ENCODE data around the gene TFB1M. TPM values are rescaled to one million over a fixed set of nuclear protein-coding genes. Genes with fewer than 3 reads are reported as not detected.

TFB1M gene
- total and polyA plus RNA-seq, 4 donors = 13.6 to 20.8 (median 18.7) TPM

DNA sequence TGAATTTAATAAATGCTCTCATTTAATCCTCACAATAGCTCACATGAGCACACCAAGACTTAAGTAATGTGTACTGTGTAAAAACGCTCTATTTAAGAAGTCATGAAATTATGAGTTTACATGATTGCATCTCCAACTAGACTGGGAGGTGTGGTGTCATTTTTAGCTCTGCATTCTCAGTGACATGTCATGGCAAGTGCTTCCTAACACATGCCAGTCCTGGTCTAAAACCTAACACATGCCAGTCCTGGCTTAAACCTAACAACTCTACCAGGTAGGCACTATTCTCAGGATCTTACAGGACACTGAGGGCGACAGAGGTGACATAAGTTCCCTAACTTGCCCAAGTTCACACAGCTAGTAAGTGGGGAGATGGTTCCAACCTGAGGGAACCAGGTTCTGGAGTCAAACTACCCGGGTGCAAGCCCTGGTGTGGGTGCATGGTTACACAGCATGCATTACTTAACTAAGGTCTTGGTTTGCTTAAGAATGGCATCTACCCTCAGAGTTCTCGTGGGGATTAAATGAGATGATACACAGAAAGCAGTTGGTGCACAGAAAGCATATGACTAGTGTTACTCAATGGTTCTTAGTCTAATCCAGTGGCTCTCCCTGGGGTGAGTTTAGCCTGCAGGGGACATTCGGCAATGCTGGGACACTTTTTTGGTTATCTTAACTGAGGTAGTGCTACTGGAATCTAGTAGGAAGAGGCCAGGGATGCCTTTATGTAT, 35.8 kb downstream of the TFB1M start:
- 95% methylated on average over 3 of the region's 5 CpGs for WGBS (ENCODE audit: insufficient coverage)
- Histone ChIP-seq H3K4me1 (ENCODE audit: control insufficient read depth, insufficient read depth, low read length) (peaks cover 6% of the 10 kb centered on the region), H3K36me3 (ENCODE audit: control insufficient read depth, insufficient read depth, low read length) (peaks cover 3% of the 10 kb centered on the region), H3K27ac (ENCODE audit: low read depth, low read length) (no peak overlapping the region), H3K9me3 (ENCODE audit: control insufficient read depth, insufficient read depth, low read length) (no peaks in the 10 kb centered on the region), H3K4me3 (ENCODE audit: low read depth, low read length) (no peak overlapping the region), H3K27me3 (ENCODE audit: control insufficient read depth, insufficient read depth, low read length) (no peaks in the 10 kb centered on the region)
- no peak for DNase-seq (ENCODE audit: low read depth in 4 of 6, low spot score in 6 of 6)

- Histone ChIP-seq H3K27ac (ENCODE audit: low read depth, low read length) (no peak overlapping the region), H3K27me3 (ENCODE audit: control insufficient read depth, insufficient read depth, low read length) (no peaks in the 10 kb centered on the region), H3K36me3 (ENCODE audit: control insufficient read depth, insufficient read depth, low read length) (peaks cover 3% of the 10 kb centered on the region), H3K4me1 (ENCODE audit: control insufficient read depth, insufficient read depth, low read length) (peaks cover 7% of the 10 kb centered on the region), H3K9me3 (ENCODE audit: control insufficient read depth, insufficient read depth, low read length) (no peaks in the 10 kb centered on the region), H3K4me3 (ENCODE audit: low read depth, low read length) (no peak overlapping the region)
- no peak for DNase-seq (ENCODE audit: low read depth in 4 of 6, low spot score in 6 of 6)
Measured at GRCh38 chr6:155276638-155277037, 37.6 kb downstream of the TFB1M start.

- Histone ChIP-seq H3K4me1 (ENCODE audit: control insufficient read depth, insufficient read depth, low read length) (peaks cover 7% of the 10 kb centered on the region), H3K4me3 (ENCODE audit: low read depth, low read length) (no peak overlapping the region), H3K27ac (ENCODE audit: low read depth, low read length) (peak overlapping the region; percentile 25), H3K36me3 (ENCODE audit: control insufficient read depth, insufficient read depth, low read length) (peaks cover 3% of the 10 kb centered on the region), H3K9me3 (ENCODE audit: control insufficient read depth, insufficient read depth, low read length) (no peaks in the 10 kb centered on the region), H3K27me3 (ENCODE audit: control insufficient read depth, insufficient read depth, low read length) (no peaks in the 10 kb centered on the region)
- 71% methylated on average over 5 of the region's 10 CpGs for whole genome bisulfite sequencing (ENCODE audit: insufficient coverage)
- no peak for DNase-seq (ENCODE audit: low read depth in 4 of 6, low spot score in 6 of 6)
Measured at GRCh38 chr6:155275808-155276480, 38.3 kb downstream of the TFB1M start.

- DNase-seq (ENCODE audit: low read depth in 4 of 6, low spot score in 6 of 6) = no peak
- H3K36me3 ChIP-seq (ENCODE audit: control insufficient read depth, insufficient read depth, low read length) = no peaks in the 10 kb centered on the region
- no peak overlapping the region for H3K27ac ChIP-seq (ENCODE audit: low read depth, low read length)
- H3K27me3 ChIP-seq (ENCODE audit: control insufficient read depth, insufficient read depth, low read length) = no peaks in the 10 kb centered on the region
- no CpG with 5 or more reads among the region's 1 CpG for WGBS (ENCODE audit: insufficient coverage)
- no peaks in the 10 kb centered on the region for H3K9me3 ChIP-seq (ENCODE audit: control insufficient read depth, insufficient read depth, low read length)
- H3K4me3 ChIP-seq (ENCODE audit: low read depth, low read length) = no peak overlapping the region
- peaks cover 11% of the 10 kb centered on the region for H3K4me1 ChIP-seq (ENCODE audit: control insufficient read depth, insufficient read depth, low read length)
Measured at GRCh38 chr6:155274533-155274932, 39.8 kb downstream of the TFB1M start.

DNA sequence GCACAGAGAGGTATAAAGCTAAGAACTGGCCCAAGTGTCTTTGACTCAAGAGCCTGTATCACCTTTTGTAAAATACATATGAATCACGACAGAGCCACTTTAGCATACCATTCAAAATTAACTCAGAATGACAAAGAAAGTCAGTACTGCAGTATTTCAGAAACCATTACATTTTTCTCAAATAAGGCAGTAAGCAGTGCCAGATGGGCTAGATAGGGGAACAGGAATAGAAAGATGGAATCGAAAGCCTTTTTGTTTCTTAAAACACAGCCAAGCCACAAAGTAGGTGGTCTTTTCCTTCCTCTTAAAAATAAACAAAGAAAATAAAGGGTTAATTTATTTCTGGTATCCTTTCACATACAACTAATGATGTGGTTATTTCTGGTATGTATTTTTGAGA, 40.2 kb downstream of the TFB1M start:
- DNase-seq (ENCODE audit: low read depth in 4 of 6, low spot score in 6 of 6) = no peak
- H3K27ac ChIP-seq (ENCODE audit: low read depth, low read length) = no peak overlapping the region
- peaks cover 11% of the 10 kb centered on the region for H3K4me1 ChIP-seq (ENCODE audit: control insufficient read depth, insufficient read depth, low read length)
- H3K9me3 ChIP-seq (ENCODE audit: control insufficient read depth, insufficient read depth, low read length) = no peaks in the 10 kb centered on the region
- WGBS (ENCODE audit: insufficient coverage) = no CpG with 5 or more reads among the region's 2 CpGs
- H3K27me3 ChIP-seq (ENCODE audit: control insufficient read depth, insufficient read depth, low read length) = no peaks in the 10 kb centered on the region
- H3K4me3 ChIP-seq (ENCODE audit: low read depth, low read length) = no peak overlapping the region
- no peaks in the 10 kb centered on the region for H3K36me3 ChIP-seq (ENCODE audit: control insufficient read depth, insufficient read depth, low read length)

- Histone ChIP-seq H3K9me3 (ENCODE audit: control insufficient read depth, insufficient read depth, low read length) (no peaks in the 10 kb centered on the region), H3K27me3 (ENCODE audit: control insufficient read depth, insufficient read depth, low read length) (no peaks in the 10 kb centered on the region), H3K36me3 (ENCODE audit: control insufficient read depth, insufficient read depth, low read length) (no peaks in the 10 kb centered on the region), H3K27ac (ENCODE audit: low read depth, low read length) (peak overlapping the region; percentile 85), H3K4me3 (ENCODE audit: low read depth, low read length) (no peak overlapping the region), H3K4me1 (ENCODE audit: control insufficient read depth, insufficient read depth, low read length) (peaks cover 11% of the 10 kb centered on the region)
- WGBS (ENCODE audit: insufficient coverage) = 17% methylated on average over 2 of the region's 3 CpGs
- DNase-seq (ENCODE audit: low read depth in 4 of 6, low spot score in 6 of 6) = peak in 3 of 6 donors; percentile 48 to 77 (median 67)
Measured at GRCh38 chr6:155273431-155273830, 40.9 kb downstream of the TFB1M start.

DNA sequence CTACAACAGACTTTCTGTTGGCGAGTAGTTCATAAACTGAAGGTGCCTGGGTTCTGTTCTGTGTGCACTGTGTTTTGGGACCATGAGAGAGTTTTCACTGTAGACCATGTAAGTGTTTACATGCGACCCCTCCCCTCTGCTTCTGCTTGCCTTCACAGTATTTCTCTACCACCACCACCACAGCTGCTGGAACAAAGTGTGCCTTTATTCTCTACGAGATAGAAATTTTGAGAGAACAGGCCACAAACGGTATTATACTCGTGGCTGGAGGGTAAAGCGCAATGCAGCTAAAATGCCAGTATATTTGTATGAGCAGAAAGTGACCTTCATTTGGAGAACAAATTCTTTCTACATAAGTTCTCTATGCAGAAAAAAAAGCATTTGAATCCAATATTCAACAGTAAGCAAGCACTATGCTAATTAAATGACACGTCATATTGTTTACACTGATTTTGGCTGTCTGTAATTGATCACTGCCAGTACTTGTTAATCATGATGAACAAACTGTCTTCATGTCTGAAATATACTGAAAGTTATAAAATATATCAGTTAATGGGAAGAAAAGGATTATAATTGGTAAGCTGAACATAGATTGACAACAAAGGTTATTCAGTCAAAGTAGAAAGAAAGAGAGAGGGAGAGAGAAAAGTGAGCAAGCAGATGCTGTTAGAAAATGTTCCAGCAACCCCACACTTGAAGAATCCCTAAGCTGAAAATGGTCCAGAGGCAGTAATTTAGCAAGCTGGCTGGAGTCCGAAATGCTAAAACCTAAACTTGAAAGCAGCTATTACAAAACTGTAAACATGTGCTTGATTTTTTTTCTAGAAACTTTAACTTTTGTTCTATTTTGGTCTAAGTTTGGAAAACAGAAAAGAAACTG, 41.7 kb downstream of the TFB1M start:
- Histone ChIP-seq H3K9me3 (ENCODE audit: control insufficient read depth, insufficient read depth, low read length) (no peaks in the 10 kb centered on the region), H3K36me3 (ENCODE audit: control insufficient read depth, insufficient read depth, low read length) (no peaks in the 10 kb centered on the region), H3K4me1 (ENCODE audit: control insufficient read depth, insufficient read depth, low read length) (peaks cover 11% of the 10 kb centered on the region), H3K4me3 (ENCODE audit: low read depth, low read length) (no peak overlapping the region), H3K27me3 (ENCODE audit: control insufficient read depth, insufficient read depth, low read length) (no peaks in the 10 kb centered on the region), H3K27ac (ENCODE audit: low read depth, low read length) (peak overlapping the region; percentile 85)
- no CpG with 5 or more reads among the region's 8 CpGs for WGBS (ENCODE audit: insufficient coverage)
- DNase-seq (ENCODE audit: low read depth in 4 of 6, low spot score in 6 of 6) = peak in 3 of 6 donors; percentile 30 to 81 (median 49)

GRCh38 chr6:155271145-155271544, 43.1 kb downstream of the TFB1M start:
- H3K27ac ChIP-seq (ENCODE audit: low read depth, low read length) = peak overlapping the region; percentile 6
- peaks cover 11% of the 10 kb centered on the region for H3K4me1 ChIP-seq (ENCODE audit: control insufficient read depth, insufficient read depth, low read length)
- no peaks in the 10 kb centered on the region for H3K9me3 ChIP-seq (ENCODE audit: control insufficient read depth, insufficient read depth, low read length)
- no peak overlapping the region for H3K4me3 ChIP-seq (ENCODE audit: low read depth, low read length)
- no peak for DNase-seq (ENCODE audit: low read depth in 4 of 6, low spot score in 6 of 6)
- no peaks in the 10 kb centered on the region for H3K27me3 ChIP-seq (ENCODE audit: control insufficient read depth, insufficient read depth, low read length)
- H3K36me3 ChIP-seq (ENCODE audit: control insufficient read depth, insufficient read depth, low read length) = no peaks in the 10 kb centered on the region

DNA sequence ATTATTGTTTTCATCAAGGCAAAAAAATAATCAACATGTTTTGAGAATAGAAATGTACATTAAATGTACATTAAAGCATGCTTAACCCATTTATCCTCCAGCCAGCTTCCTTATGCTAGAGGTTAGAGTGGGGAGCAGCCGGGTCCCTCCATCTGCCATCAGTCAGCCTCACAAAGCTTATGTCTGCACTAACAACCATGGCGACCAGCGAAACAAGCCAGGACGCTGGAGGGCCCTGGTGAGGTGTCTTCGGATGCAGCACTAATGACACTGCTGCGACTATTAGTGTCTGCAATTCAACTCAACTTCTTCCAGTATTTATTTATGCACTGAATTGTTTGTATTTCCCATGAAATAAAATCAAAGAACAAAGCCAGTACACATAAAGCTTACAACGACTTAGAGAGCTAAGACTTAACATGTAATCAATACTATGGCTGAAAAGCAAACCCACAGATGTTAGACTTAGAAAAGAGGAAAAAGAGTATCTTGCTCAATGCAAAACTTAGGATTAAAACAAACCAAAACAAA, 43.7 kb downstream of the TFB1M start:
- Histone ChIP-seq H3K4me3 (ENCODE audit: low read depth, low read length) (no peak overlapping the region), H3K36me3 (ENCODE audit: control insufficient read depth, insufficient read depth, low read length) (no peaks in the 10 kb centered on the region), H3K4me1 (ENCODE audit: control insufficient read depth, insufficient read depth, low read length) (peaks cover 8% of the 10 kb centered on the region), H3K27me3 (ENCODE audit: control insufficient read depth, insufficient read depth, low read length) (no peaks in the 10 kb centered on the region), H3K27ac (ENCODE audit: low read depth, low read length) (peak overlapping the region; percentile 6), H3K9me3 (ENCODE audit: control insufficient read depth, insufficient read depth, low read length) (no peaks in the 10 kb centered on the region)
- peak in 1 of 6 donors; percentile 64 for DNase-seq (ENCODE audit: low read depth in 4 of 6, low spot score in 6 of 6)
- 37% methylated on average over 4 of the region's 7 CpGs for WGBS (ENCODE audit: insufficient coverage)

Measured in spinal cord (tissue), 10 donors.